GM18907 (cell line): ENCODE measurements around the gene REPIN1.

Experiments
- ATAC-seq: cut with Tn5 transposase; IDR thresholded peaks from one replicate; pipeline ENCODE4 v1.9.1; 2021; ENCODE audit warnings: mild to moderate bottlenecking, moderate library complexity; ENCODE audit not compliant: unreplicated experiment

The REPIN1 gene

GRCh38 chr7:150359622-150360362 lies 8.8 kb upstream of the REPIN1 start:
- no peak for ATAC-seq

- ATAC-seq = no peak
These were observed 8.1 kb upstream of the REPIN1 start for GRCh38 chr7:150360363-150361058.

- ATAC-seq = no peak
These were observed 7.2 kb upstream of the REPIN1 start for GRCh38 chr7:150361402-150361801.

GRCh38 chr7:150361807-150362621 lies 6.6 kb upstream of the REPIN1 start:
- ATAC-seq = no peak

GRCh38 chr7:150363370-150363769 lies 5.3 kb upstream of the REPIN1 start:
- ATAC-seq = no peak

GRCh38 chr7:150363872-150364271 lies 4.8 kb upstream of the REPIN1 start:
- ATAC-seq = no peak

GRCh38 chr7:150365194-150365593 lies 3.4 kb upstream of the REPIN1 start:
- ATAC-seq = no peak

GRCh38 chr7:150365673-150366398 lies 2.8 kb upstream of the REPIN1 start:
- no peak for ATAC-seq

GRCh38 chr7:150367677-150368095 lies 936 bp upstream of the REPIN1 start:
- no peak for ATAC-seq

- ATAC-seq = peak; percentile 46
These were observed 494 bp downstream of the REPIN1 start for GRCh38 chr7:150368884-150369747.

- peak; percentile 0 for ATAC-seq
These were observed 1.3 kb downstream of the REPIN1 start for GRCh38 chr7:150369748-150370501.

- no peak for ATAC-seq
These were observed 2.0 kb downstream of the REPIN1 start for GRCh38 chr7:150370612-150371071.

- ATAC-seq = no peak
These were observed 2.7 kb downstream of the REPIN1 start for GRCh38 chr7:150371131-150371995.

GRCh38 chr7:150371996-150372270 lies 3.3 kb downstream of the REPIN1 start:
- no peak for ATAC-seq

GRCh38 chr7:150372271-150373048 lies 3.8 kb downstream of the REPIN1 start:
- no peak for ATAC-seq

- no peak for ATAC-seq
These were observed 4.6 kb downstream of the REPIN1 start for GRCh38 chr7:150373049-150373801.

- ATAC-seq = no peak
These were observed 5.4 kb downstream of the REPIN1 start for GRCh38 chr7:150374026-150374425.
